DOHH2 (cell line): ENCODE measurements around the gene HLTF.

Experiments
- EZH2phosphoT487 ChIP-seq: fragments of 200-600 bp; sonication (generic); IDR thresholded peaks from 2 replicates; pipeline ENCODE4 v1.6.1; 2017; ENCODE audit warnings: borderline replicate concordance, mild to moderate bottlenecking, antibody characterized with exemption, low read length, moderate library complexity, mixed read lengths
- TF ChIP-seq, protein P1 (sequence below): fragments of 200-600 bp; sonication (generic); IDR thresholded peaks from one replicate; pipeline ENCODE4 v1.5.1; 2014; ENCODE audit warnings: antibody characterized with exemption, mild to moderate bottlenecking, low read depth, low read length; ENCODE audit not compliant: poor library complexity, severe bottlenecking

DNA sequence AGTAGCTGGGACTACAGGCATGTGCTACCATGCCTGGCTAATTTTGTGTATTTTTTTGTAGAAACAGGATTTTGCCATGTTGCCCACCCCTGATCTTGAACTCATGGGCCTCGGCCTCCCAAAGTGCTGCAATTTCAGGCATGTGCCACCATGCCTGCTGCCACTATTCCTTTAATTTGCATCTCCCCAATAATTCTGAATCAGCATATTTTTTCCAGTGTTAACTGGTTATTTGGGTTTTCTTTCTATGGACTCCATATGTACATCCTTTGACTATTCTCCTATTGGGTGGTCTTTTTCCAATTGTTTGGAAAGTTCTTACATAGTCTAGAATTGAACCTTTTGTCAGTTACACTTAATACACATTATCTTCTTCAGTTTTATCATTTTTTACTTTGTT lies 28.1 kb downstream of the HLTF start:
- TF ChIP-seq, protein P1, sequence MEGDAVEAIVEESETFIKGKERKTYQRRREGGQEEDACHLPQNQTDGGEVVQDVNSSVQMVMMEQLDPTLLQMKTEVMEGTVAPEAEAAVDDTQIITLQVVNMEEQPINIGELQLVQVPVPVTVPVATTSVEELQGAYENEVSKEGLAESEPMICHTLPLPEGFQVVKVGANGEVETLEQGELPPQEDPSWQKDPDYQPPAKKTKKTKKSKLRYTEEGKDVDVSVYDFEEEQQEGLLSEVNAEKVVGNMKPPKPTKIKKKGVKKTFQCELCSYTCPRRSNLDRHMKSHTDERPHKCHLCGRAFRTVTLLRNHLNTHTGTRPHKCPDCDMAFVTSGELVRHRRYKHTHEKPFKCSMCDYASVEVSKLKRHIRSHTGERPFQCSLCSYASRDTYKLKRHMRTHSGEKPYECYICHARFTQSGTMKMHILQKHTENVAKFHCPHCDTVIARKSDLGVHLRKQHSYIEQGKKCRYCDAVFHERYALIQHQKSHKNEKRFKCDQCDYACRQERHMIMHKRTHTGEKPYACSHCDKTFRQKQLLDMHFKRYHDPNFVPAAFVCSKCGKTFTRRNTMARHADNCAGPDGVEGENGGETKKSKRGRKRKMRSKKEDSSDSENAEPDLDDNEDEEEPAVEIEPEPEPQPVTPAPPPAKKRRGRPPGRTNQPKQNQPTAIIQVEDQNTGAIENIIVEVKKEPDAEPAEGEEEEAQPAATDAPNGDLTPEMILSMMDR = no peak
- no peak for TF ChIP-seq EZH2phosphoT487
